GM19463 (cell line): ENCODE measurements around the gene PELI1.
A peak's percentile ranks its signal among the peaks of the same experiment; 100 is the strongest.

ENCODE experiments used
- ATAC-seq: cut with Tn5 transposase; IDR thresholded peaks from one replicate; pipeline ENCODE4 v1.9.1; 2021; ENCODE audit warnings: mild to moderate bottlenecking, moderate library complexity; ENCODE audit not compliant: unreplicated experiment

PELI1 gene

GRCh38 chr2:64157792-64158191 lies 13.6 kb upstream of the PELI1 start:
- ATAC-seq = no peak

- no peak for ATAC-seq
These were observed 9.6 kb upstream of the PELI1 start for GRCh38 chr2:64153811-64154210.

- no peak for ATAC-seq
These were observed 7.3 kb upstream of the PELI1 start for GRCh38 chr2:64151476-64151875.

GRCh38 chr2:64145714-64146113 lies 1.5 kb upstream of the PELI1 start:
- ATAC-seq = no peak

GRCh38 chr2:64145119-64145518 lies 899 bp upstream of the PELI1 start:
- no peak for ATAC-seq

GRCh38 chr2:64143169-64144056 lies 807 bp downstream of the PELI1 start:
- ATAC-seq = peak; percentile 10

- no peak for ATAC-seq
These were observed 1.5 kb downstream of the PELI1 start for GRCh38 chr2:64142741-64143168.

- no peak for ATAC-seq
These were observed 2.4 kb downstream of the PELI1 start for GRCh38 chr2:64141674-64142405.

- no peak for ATAC-seq
These were observed 3.5 kb downstream of the PELI1 start for GRCh38 chr2:64140665-64141200.

GRCh38 chr2:64139956-64140355 lies 4.3 kb downstream of the PELI1 start:
- ATAC-seq = no peak

- ATAC-seq = no peak
These were observed 6.2 kb downstream of the PELI1 start for GRCh38 chr2:64137996-64138395.

- no peak for ATAC-seq
These were observed 6.7 kb downstream of the PELI1 start for GRCh38 chr2:64137567-64137966.

- no peak for ATAC-seq
These were observed 8.8 kb downstream of the PELI1 start for GRCh38 chr2:64135421-64135820.

- ATAC-seq = no peak
These were observed 9.4 kb downstream of the PELI1 start for GRCh38 chr2:64134813-64135212.

GRCh38 chr2:64133828-64134227 lies 10.4 kb downstream of the PELI1 start:
- no peak for ATAC-seq

- ATAC-seq = no peak
These were observed 10.9 kb downstream of the PELI1 start for GRCh38 chr2:64133354-64133753.

GRCh38 chr2:64130333-64130732 lies 13.9 kb downstream of the PELI1 start:
- ATAC-seq = no peak

GRCh38 chr2:64128943-64129391 lies 15.3 kb downstream of the PELI1 start:
- peak; percentile 43 for ATAC-seq

- ATAC-seq = no peak
These were observed 15.8 kb downstream of the PELI1 start for GRCh38 chr2:64128406-64128805.

- ATAC-seq = no peak
These were observed 17.1 kb downstream of the PELI1 start for GRCh38 chr2:64127119-64127518.

- ATAC-seq = no peak
These were observed 17.6 kb downstream of the PELI1 start for GRCh38 chr2:64126601-64127000.

GRCh38 chr2:64124571-64124970 lies 19.6 kb downstream of the PELI1 start:
- no peak for ATAC-seq
